Stimulated activated effector memory CD8-positive, alpha-beta T cell treated with anti-CD3 and anti-CD28 coated beads, Interleukin-12 subunit alpha, Interleukin-12 subunit beta, amount 100 ng/mL, for 72 hours (primary cell): ENCODE measurements around the gene PDGFRB.

Source experiments
- ATAC-seq: fragments of 150-1000 bp; cut with Tn5 transposase; 2 replicates; pipeline ENCODE4 v1.10.0; 2021
- DNase-seq, 2 donors: peaks; one replicate each; pipeline ENCODE4 v3.0.0; 2021 to 2022; ENCODE audit warnings: low spot score in 2 of 2
- H3K27ac Mint-ChIP-seq: one replicate; pipeline ENCODE4 v1.8.0; 2022; ENCODE audit warnings: mild to moderate bottlenecking, mixed read lengths
- H3K36me3 Mint-ChIP-seq: one replicate; pipeline ENCODE4 v1.8.0; 2022; ENCODE audit warnings: mild to moderate bottlenecking, mixed read lengths
- H3K4me1 Mint-ChIP-seq: one replicate; pipeline ENCODE4 v1.8.0; 2022; ENCODE audit warnings: mixed read lengths
- H3K4me3 Mint-ChIP-seq: one replicate; pipeline ENCODE4 v1.8.0; 2022; ENCODE audit warnings: mild to moderate bottlenecking, mixed read lengths
- H3K9me3 Mint-ChIP-seq: one replicate; pipeline ENCODE4 v1.8.0; 2022; ENCODE audit warnings: mixed read lengths

PDGFRB gene

DNA sequence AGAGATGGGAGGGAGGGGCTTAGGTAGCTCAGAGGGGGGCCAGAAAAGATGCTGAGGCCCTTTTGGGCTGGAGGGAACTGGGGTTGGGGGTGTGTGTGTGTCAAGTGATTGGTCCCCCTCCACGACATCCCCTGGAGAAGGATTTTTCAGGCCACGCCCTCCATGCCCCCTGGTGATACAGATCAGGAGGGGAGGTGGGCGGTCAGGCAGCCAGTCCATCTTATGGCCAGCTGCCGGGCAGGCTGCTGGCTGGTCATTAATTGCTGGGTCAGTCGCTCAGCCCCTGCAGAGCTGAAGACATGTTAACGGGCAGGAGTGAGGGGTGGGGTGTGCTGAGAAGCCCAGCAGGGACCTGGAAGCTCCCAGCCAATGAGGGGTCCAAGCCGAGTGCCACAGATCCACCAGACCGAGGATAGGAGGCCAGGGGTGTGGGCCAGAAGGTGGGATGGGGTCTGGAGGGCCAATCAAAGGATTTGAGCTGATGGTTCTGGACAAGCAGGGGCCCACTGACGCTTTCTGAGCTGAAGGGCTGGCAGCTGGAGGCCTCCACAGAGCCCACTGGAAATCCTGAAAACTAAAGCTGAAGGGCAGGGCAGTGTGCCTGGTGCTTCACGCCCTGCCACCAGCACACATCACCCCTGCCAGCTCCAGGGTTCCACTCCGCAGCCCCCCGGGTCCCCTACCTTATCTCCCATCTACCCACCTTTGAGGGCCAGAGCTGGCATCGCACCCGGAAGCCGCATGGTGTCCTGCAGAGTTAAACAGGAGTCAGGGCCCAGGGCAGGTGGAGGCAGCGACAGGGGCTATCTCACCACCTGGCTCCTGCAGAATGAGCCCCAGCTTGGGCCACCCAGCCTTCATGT lies 19.1 kb downstream of the PDGFRB start:
- ATAC-seq (no peak), DNase-seq (no peak)
- Mint-ChIP-seq H3K9me3 (no peaks in the 10 kb centered on the region), H3K36me3 (no peaks in the 10 kb centered on the region), H3K4me3 (no peak overlapping the region), H3K4me1 (peaks cover 11% of the 10 kb centered on the region), H3K27ac (no peak overlapping the region)

DNA sequence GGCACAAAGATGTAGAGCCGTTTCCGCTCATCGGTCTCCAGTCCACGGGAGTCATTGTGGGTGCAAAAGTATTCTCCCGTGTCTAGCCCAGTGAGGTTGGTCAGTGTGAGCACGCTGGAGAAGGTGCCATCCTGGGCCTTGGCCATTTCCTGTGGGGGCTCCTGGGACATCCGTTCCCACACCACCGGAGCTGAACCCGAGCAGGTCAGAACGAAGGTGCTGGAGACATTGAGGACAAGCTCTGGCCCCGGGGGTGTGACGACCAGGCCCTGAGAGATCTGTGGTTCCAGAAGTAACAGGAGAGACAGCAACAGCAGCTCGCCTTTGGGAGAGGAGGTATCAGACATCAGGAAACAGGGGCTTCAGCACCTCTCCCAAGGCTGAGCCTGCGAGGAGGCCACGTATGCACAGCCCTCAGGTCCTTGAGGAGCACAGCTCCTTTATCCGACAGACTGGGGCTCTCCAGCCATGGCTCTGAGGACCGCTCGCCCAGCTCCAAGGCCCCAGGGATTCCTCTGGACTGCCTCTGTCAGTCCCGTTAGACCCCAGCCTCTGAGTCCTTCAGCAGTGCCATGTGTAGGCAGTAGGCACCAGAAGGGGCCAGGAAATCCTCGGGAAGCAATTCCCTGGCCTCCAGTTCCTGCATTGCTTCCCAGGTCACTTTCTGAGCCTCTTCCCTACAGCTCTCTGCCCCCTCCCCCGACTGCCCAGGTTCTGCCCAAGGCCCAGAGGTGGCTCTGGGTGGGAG lies 19.9 kb downstream of the PDGFRB start:
- Mint-ChIP-seq H3K9me3 (no peaks in the 10 kb centered on the region), H3K36me3 (no peaks in the 10 kb centered on the region), H3K27ac (no peak overlapping the region), H3K4me1 (peaks cover 6% of the 10 kb centered on the region), H3K4me3 (no peak overlapping the region)
- DNase-seq (no peak), ATAC-seq (no peak)

DNA sequence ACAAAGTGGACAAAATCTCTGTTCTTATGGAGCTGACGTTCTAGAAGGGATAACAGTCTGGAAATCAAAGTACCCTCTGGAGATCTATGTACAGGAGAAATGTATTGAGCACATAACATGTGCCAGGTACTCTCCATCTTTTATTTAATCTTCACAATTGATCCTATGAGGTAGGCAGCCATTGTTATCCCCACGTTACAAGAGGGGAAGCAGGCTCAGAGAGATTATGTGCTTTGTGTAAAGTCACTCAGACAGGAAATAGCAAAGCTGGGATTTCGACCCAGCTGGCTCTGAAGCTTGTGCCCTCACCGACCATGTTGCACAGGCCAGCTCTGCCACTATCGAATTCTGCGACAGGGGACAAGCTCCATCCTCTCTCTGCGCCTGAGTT lies 21.5 kb downstream of the PDGFRB start:
- H3K36me3 Mint-ChIP-seq = no peaks in the 10 kb centered on the region
- no peaks in the 10 kb centered on the region for H3K9me3 Mint-ChIP-seq
- DNase-seq = no peak

DNA sequence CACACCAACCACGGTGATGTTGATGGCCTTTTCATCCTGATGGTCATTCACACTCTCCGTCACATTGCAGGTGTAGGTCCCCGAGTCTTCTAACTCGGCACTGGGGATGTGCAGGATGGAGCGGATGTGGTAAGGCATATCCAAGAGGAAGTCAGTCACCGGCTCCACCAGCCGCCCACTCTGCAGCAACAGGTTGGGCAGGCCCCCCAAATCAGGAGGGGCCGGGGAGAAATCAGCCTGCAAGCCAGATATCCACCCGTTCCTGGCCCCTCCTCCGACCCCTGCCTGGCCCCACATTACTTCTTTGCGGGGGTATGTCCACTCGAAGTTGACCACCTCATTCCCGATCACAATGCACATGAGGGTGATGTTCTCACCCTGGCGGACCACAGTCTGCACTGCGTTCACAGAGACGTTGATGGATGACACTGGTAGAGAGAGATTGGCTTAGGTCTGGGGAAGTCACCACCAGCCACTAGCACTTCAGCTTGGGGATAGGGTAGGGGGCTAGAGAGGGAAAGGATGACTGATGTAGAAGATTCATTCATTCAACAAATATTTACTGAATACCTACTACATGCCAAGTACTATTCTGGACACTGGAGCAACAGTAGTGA lies 22.0 kb downstream of the PDGFRB start:
- DNase-seq (no peak), ATAC-seq (no peak)
- Mint-ChIP-seq H3K27ac (no peak overlapping the region), H3K4me3 (no peak overlapping the region), H3K36me3 (no peaks in the 10 kb centered on the region), H3K9me3 (no peaks in the 10 kb centered on the region), H3K4me1 (peaks cover 10% of the 10 kb centered on the region)

More for the DNA sequence above, 21.5 kb downstream of the PDGFRB start:
- Mint-ChIP-seq H3K4me1 (peaks cover 10% of the 10 kb centered on the region), H3K27ac (no peak overlapping the region), H3K4me3 (no peak overlapping the region)
- no peak for ATAC-seq

DNA sequence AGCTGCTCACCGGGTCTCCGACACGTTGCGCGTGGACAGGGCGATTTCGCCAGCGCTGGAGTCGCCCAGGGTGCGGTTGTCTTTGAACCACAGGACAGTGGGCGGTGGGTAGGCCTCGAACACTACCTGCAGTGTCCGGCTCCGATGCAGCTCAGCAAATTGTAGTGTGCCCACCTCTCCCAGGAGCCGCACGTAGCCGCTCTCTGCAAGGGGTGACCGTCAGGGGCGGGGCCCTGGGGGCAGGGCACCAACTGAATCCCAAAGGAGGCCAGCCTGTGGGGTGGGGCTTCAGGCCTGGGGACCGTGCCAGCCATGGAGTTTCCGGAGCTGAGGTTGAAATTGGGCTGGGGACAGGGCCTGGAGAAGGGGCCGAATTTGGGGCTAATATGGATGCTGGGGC lies 22.9 kb downstream of the PDGFRB start:
- Mint-ChIP-seq H3K27ac (no peak overlapping the region), H3K36me3 (no peaks in the 10 kb centered on the region), H3K4me1 (peaks cover 10% of the 10 kb centered on the region), H3K4me3 (no peak overlapping the region), H3K9me3 (no peaks in the 10 kb centered on the region)
- DNase-seq (no peak), ATAC-seq (no peak)

DNA sequence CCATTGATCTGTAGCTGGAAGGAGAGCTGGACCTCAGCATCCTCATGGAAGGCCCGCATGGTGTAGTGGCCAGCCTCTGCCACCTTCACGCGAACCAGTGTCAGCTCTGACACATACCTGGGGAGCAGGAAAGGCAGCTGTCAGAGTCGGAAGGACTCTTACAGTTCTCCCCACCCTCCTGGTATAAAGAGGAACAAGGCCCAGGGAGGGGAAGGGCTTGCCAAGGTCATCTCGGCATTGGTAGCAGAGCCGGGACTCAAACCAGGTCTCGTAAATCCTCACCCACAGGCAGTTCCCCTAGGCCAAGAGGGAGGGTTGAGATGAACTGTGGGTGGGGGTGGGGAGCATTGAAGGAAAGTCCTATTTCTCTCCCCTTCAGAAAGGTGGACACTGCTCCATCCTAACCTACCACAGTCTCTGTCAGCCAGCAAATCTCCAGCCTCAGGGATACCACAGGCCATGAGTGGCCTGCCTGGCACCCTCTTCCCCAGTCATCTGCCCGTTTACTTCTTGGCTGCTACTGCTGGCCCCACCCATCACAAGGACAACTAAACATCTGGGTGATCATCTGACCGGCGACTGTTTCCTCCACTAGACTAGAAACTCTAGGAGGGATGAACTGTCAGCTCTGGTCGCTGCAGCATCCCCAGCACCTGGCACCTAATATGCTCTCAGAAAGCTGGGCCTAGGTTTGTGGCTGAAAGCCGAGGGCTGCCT lies 23.5 kb downstream of the PDGFRB start:
- Mint-ChIP-seq H3K36me3 (no peaks in the 10 kb centered on the region), H3K4me3 (no peak overlapping the region), H3K9me3 (no peaks in the 10 kb centered on the region), H3K27ac (no peak overlapping the region), H3K4me1 (peaks cover 10% of the 10 kb centered on the region)
- no peak for DNase-seq
- ATAC-seq = no peak

DNA sequence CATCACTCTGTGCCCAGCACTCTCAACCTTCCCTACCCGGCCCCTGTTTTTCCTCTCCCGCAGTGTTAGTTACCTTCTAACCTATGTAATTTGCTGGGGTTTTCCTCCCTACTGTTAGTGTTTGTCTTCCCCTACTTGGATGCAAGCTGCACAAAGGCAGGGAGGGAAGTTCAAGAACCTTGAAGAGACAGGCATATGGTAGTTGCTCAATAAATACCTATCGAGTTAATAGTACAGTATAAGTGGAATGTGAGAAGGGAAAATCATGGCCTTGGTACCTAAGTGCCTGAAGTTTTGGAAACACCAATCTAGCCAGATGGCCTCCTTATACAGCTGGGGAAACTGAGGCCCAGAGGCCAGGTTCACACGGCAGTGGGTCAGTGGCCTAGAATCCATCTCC lies 24.2 kb downstream of the PDGFRB start:
- Mint-ChIP-seq H3K4me1 (peaks cover 10% of the 10 kb centered on the region), H3K9me3 (no peaks in the 10 kb centered on the region), H3K36me3 (no peaks in the 10 kb centered on the region), H3K27ac (peak overlapping the region; percentile 9), H3K4me3 (no peak overlapping the region)
- no peak for DNase-seq
- ATAC-seq = no peak

DNA sequence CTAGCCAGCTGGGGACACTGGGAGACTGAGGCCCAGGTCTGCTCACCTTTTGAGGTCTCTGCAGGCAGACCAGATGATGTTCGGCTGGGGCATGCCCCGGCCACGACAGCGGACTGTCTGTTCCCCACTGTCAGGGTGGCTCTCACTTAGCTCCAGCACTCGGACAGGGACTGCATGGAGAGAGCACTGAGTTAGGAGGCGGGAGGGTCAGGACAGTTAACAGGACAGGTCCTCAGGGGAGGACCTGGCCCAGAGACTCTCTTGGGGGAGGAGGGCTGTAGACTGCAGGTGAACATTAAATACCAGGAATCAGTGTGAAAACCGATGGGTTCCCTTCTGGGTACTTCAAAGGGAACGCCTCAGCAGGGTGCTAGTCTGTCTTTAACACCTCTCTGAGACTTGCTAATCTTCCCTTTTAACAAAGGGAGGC lies 25.1 kb downstream of the PDGFRB start:
- Mint-ChIP-seq H3K4me1 (peaks cover 10% of the 10 kb centered on the region), H3K36me3 (no peaks in the 10 kb centered on the region), H3K9me3 (no peaks in the 10 kb centered on the region), H3K27ac (no peak overlapping the region), H3K4me3 (no peak overlapping the region)
- ATAC-seq = no peak
- no peak for DNase-seq

DNA sequence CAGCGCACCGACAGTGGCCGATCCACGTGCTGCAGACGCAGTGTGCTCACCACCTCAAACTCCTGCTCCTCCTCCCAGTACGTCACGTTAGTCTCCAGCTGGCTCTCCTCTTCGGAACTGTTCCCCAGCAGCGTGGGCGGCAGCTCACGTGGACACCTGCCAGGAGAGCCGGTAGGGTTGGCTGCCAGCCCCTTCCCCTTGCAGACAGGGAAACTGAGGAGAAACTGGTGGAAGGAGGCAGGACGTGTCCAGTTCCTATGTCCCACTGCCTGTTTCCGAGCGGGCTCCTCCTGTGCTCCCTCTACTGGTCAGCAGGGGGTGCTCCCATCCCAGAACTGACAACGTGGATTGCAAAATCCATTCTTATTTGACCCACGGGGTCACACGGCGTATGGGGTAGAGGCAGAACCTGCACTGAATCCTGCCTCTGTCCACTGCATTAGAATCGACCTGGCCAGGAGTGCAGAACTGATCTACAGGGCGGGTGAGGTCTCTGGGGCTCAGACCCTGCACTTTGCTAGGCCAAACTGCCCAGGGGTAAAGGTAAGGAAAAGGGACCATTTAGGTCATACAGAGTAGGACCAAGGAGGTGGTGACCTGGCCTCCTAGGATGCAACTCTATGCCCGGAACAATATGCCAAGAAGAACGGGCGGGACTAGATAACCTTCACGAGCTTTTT lies 25.7 kb downstream of the PDGFRB start:
- DNase-seq (peak; percentile 31 to 81), ATAC-seq (peak; percentile 62)
- no peak overlapping the region for H3K4me3 Mint-ChIP-seq
- H3K27ac Mint-ChIP-seq = no peak overlapping the region
- H3K9me3 Mint-ChIP-seq = no peaks in the 10 kb centered on the region
- no peaks in the 10 kb centered on the region for H3K36me3 Mint-ChIP-seq
- H3K4me1 Mint-ChIP-seq = peaks cover 10% of the 10 kb centered on the region

DNA sequence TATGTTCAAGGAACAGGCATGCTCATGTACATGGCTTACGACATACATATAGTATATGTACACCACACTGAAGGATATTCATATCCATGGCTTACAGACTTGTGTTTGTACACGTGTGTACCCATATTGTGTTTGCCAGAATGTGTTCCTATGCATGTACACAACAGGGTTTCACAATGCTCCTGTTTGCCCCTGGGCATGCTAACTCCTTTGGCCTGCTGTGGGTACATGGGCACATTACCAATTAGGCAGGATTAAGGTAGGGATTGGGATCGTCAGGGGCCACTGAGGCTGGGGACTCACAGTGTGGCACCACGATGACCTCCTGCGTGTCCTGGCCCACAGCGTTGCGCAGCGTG lies 26.2 kb downstream of the PDGFRB start:
- peaks cover 10% of the 10 kb centered on the region for H3K4me1 Mint-ChIP-seq
- H3K9me3 Mint-ChIP-seq = no peaks in the 10 kb centered on the region
- no peak for ATAC-seq
- H3K36me3 Mint-ChIP-seq = no peaks in the 10 kb centered on the region
- no peak overlapping the region for H3K27ac Mint-ChIP-seq
- DNase-seq = no peak
- H3K4me3 Mint-ChIP-seq = no peak overlapping the region

DNA sequence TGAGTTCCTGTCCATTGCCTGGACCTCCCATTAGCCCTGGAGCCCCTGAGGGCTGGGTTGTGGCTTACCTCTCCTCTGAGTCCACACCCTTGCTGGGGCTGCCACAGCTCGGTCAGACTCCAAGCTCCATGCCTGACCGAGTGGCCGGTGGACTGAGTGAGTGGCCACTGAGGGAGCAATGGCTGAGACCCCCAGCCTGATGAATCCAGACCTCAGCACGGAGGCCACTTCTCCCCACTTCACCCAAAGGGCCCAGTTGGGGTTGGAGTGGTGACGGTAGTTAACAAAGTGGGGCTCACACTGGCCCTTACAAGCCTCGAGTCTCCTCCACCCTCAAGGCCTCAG lies 28.8 kb downstream of the PDGFRB start:
- H3K27ac Mint-ChIP-seq = peak overlapping the region; percentile 32
- peaks cover 15% of the 10 kb centered on the region for H3K4me1 Mint-ChIP-seq
- ATAC-seq (no peak), DNase-seq (no peak)
- H3K36me3 Mint-ChIP-seq = no peaks in the 10 kb centered on the region
- no peaks in the 10 kb centered on the region for H3K9me3 Mint-ChIP-seq
- no peak overlapping the region for H3K4me3 Mint-ChIP-seq

DNA sequence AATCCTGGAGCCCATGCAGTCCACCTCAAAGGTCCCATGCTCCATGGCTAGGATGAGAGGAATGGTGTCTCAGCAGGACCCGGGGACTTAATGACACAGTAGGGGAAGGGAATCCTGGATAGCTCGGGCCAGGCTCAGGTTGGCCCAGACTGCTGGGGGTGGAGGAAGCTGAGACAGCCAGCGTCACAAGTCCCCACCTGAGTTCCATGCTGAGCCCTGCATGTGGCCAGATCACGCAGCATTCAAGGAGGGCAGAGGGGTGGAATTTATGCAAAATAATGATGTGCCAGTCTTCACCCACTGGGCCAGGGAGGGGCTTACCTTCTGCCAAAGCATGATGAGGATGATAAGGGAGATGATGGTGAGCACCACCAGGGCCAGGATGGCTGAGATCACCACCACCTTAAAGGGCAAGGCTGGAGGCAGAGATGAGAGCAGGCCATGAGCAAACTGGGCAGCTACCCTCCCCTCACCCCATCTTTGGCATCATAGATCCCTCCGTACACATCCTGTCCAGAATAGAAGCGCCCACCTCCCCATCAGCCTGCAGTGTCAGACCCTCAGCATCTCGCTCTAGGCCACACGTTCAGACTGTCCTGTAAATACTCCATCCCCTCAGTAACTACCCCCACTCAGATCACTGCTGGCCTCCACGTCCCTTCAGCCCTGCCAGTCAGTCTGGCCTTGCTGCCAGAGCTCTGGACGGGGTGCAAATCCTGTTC lies 29.3 kb downstream of the PDGFRB start:
- Mint-ChIP-seq H3K27ac (peak overlapping the region; percentile 32), H3K36me3 (no peaks in the 10 kb centered on the region), H3K9me3 (no peaks in the 10 kb centered on the region), H3K4me3 (no peak overlapping the region), H3K4me1 (peaks cover 16% of the 10 kb centered on the region)
- ATAC-seq (no peak), DNase-seq (no peak)

DNA sequence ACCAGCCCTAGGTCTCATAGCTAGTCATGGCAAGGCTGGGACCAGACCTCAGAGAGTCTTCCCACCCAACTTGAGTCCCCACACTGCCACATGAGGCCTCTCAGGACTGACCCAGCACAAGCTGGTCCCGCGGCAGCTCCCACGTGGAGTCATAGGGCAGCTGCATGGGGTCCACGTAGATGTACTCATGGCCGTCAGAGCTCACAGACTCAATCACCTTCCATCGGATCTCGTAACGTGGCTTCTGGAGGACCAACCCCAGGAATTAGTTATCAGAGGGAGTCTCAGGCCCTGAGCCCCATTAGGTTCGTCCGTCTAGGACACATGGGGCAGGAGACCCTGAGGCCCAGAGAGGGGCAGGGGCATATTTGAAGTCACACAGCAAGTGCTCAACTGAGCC lies 30.3 kb downstream of the PDGFRB start:
- Mint-ChIP-seq H3K36me3 (no peaks in the 10 kb centered on the region), H3K4me1 (peaks cover 14% of the 10 kb centered on the region), H3K27ac (peak overlapping the region; percentile 56), H3K4me3 (no peak overlapping the region), H3K9me3 (no peaks in the 10 kb centered on the region)
- DNase-seq = no peak
- ATAC-seq = no peak

DNA sequence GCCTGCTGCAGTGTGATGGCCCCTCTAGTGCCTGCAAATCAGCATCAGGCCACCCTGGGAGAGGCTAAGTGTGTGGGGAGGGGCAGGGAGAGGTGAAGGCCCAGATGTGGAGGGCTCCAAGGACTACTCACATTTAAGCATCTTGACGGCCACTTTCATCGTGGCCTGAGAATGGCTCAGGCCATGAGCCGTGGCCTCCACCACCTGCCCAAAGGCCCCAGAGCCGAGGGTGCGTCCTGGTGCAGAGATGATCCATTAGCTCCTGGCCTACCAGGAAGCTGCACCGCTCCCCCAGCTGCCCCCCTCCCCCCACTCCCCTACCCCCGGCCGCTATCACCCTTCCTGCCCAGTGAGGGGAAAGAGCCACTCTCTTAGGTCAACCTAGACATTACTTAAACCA lies 31.0 kb downstream of the PDGFRB start:
- peaks cover 6% of the 10 kb centered on the region for H3K4me1 Mint-ChIP-seq
- no peaks in the 10 kb centered on the region for H3K9me3 Mint-ChIP-seq
- DNase-seq = no peak
- no peak overlapping the region for H3K4me3 Mint-ChIP-seq
- H3K27ac Mint-ChIP-seq = peak overlapping the region; percentile 56
- no peaks in the 10 kb centered on the region for H3K36me3 Mint-ChIP-seq
- no peak for ATAC-seq
